Upper lobe of left lung (tissue), 6 donors: ENCODE data around the gene IL1RAPL1. TPM values are rescaled to one million over a fixed set of nuclear protein-coding genes. Genes with fewer than 3 reads are reported as not detected.

Experiments used
- ATAC-seq, 2 donors: fragments of 200-7000 bp; cut with Tn5 transposase; one replicate each; pipeline ENCODE4 v1.9.1; 2022; ENCODE audit warnings: mild to moderate bottlenecking in 2 of 2, moderate library complexity in 2 of 2; ENCODE audit not compliant: low FRiP score in 2 of 2
- DNase-seq, 2 donors: peaks; one replicate each; pipeline ENCODE4 v3.0.0-alpha.2; 2019 to 2020
- H3K27ac ChIP-seq, 4 donors: fragments of 200-600 bp; sonication (generic); one replicate each; pipeline ENCODE4 v1.5.1; 2016 to 2019
- H3K27me3 ChIP-seq, 4 donors: fragments of 200-600 bp; sonication (generic); one replicate each; pipeline ENCODE4 v1.5.1; 2017 to 2019
- H3K36me3 ChIP-seq, 4 donors: fragments of 200-600 bp; sonication (generic); one replicate each; pipeline ENCODE4 v1.5.1; 2016 to 2019
- H3K4me1 ChIP-seq, 4 donors: fragments of 200-600 bp; sonication (generic); one replicate each; pipeline ENCODE4 v1.5.1; 2018 to 2019
- H3K4me3 ChIP-seq, 4 donors: fragments of 200-600 bp; sonication (generic); one replicate each; pipeline ENCODE4 v1.5.1; 2017 to 2019; ENCODE audit warnings: mild to moderate bottlenecking in 2 of 4, moderate library complexity in 1 of 4
- H3K9me3 ChIP-seq, 4 donors: fragments of 200-600 bp; sonication (generic); one replicate each; pipeline ENCODE4 v1.5.1; 2018 to 2019
- CTCF ChIP-seq, 6 experiments: fragments of 450-650 bp in 4 of 6; fragments of 200-600 bp in 2 of 6; sonication (generic) in 2 of 6; IDR thresholded peaks; one replicate each; pipeline ENCODE4 v1.5.1; 2016 to 2019; ENCODE audit warnings: antibody characterized with exemption in 6 of 6
- EP300 ChIP-seq, 4 donors: sonication (generic); formaldehyde crosslinking; IDR thresholded peaks; one replicate each; pipeline ENCODE4 v1.5.1; 2017; ENCODE audit warnings: antibody characterized with exemption in 4 of 4, control low read depth in 2 of 4
- POLR2A ChIP-seq, 4 donors: fragments of 450-650 bp; IDR thresholded peaks; one replicate each; pipeline ENCODE4 v1.5.1; 2016 to 2017; ENCODE audit warnings: antibody characterized with exemption in 4 of 4, mild to moderate bottlenecking in 2 of 4
- POLR2AphosphoS5 ChIP-seq, 2 donors: sonication (generic); formaldehyde crosslinking; IDR thresholded peaks; one replicate each; pipeline ENCODE4 v1.5.1; 2017; ENCODE audit warnings: antibody characterized with exemption in 2 of 2
- WGBS, 2 donors: methylation state at CpG; one replicate each; pipeline ENCODE4 v1.1.5; 2017 to 2018; 5-methylcytosine and 5-hydroxymethylcytosine counted together
- total RNA-seq, 6 donors: library from RNA; depleted of rRNA in 4 of 6; stranded (reverse); fragments of >200 nt in 4 of 6; gene quantifications; one replicate each; pipeline versions ENCODE4 v1.1.0 to v1.2.1, GENCODE V29; 2016 to 2021
- donor health status: DM: no; HTN: no; CAD: no; lungs with moderate emphysema.
- donor health status: DM: no; HTN: yes; CAD: no; lungs with severe emphysema.

IL1RAPL1 gene
- total RNA-seq, 6 donors from 2014 or later = 0.09 to 0.46 (median 0.33) TPM; not detected in 3

- Histone ChIP-seq H3K4me1 (no peaks in the 10 kb centered on the region), H3K27ac (no peak overlapping the region), H3K36me3 (no peaks in the 10 kb centered on the region), H3K9me3 (no peaks in the 10 kb centered on the region), H3K27me3 (no peaks in the 10 kb centered on the region), H3K4me3 (no peak overlapping the region)
- 75 to 78% methylated on average over 2 of the region's 2 CpGs for WGBS, 2 donors
- no peak for TF ChIP-seq POLR2A (IDR thresholded peaks at IDR 0.05)
- no peak for TF ChIP-seq CTCF (IDR thresholded peaks at IDR 0.05)
- TF ChIP-seq EP300 (IDR thresholded peaks at IDR 0.05) = no peak
- no peak for TF ChIP-seq POLR2AphosphoS5 (IDR thresholded peaks at IDR 0.05)
- no peak for ATAC-seq
- no peak for DNase-seq
These were observed 1141.4 kb downstream of the IL1RAPL1 start for GRCh38 chrX:29728639-29729038.

- H3K27me3 ChIP-seq = no peaks in the 10 kb centered on the region
- H3K27ac ChIP-seq = no peak overlapping the region
- no peaks in the 10 kb centered on the region for H3K4me1 ChIP-seq
- DNase-seq = no peak
- H3K9me3 ChIP-seq = no peaks in the 10 kb centered on the region
- H3K36me3 ChIP-seq = no peaks in the 10 kb centered on the region
- 82 to 90% methylated on average over 2 of the region's 2 CpGs for WGBS, 2 donors
- no peak for TF ChIP-seq POLR2A (IDR thresholded peaks at IDR 0.05)
- no peak overlapping the region for H3K4me3 ChIP-seq
- no peak for ATAC-seq
These were observed 1157.7 kb downstream of the IL1RAPL1 start for GRCh38 chrX:29744966-29745365.

- TF ChIP-seq EP300 (IDR thresholded peaks at IDR 0.05) (no peak), POLR2AphosphoS5 (IDR thresholded peaks at IDR 0.05) (no peak), CTCF (IDR thresholded peaks at IDR 0.05) (no peak), POLR2A (IDR thresholded peaks at IDR 0.05) (no peak)
- no peaks in the 10 kb centered on the region for H3K9me3 ChIP-seq
- H3K4me3 ChIP-seq = no peak overlapping the region
- H3K27me3 ChIP-seq = no peaks in the 10 kb centered on the region
- DNase-seq (no peak), ATAC-seq (no peak)
- no peak overlapping the region for H3K27ac ChIP-seq
- no peaks in the 10 kb centered on the region for H3K4me1 ChIP-seq
- H3K36me3 ChIP-seq = no peaks in the 10 kb centered on the region
- WGBS, 2 donors = 75 to 98% methylated on average over 4 of the region's 4 CpGs
These were observed 1159.1 kb downstream of the IL1RAPL1 start for GRCh38 chrX:29746326-29746725.

- Histone ChIP-seq H3K4me1 (no peaks in the 10 kb centered on the region), H3K36me3 (no peaks in the 10 kb centered on the region), H3K4me3 (no peak overlapping the region), H3K9me3 (no peaks in the 10 kb centered on the region), H3K27ac (no peak overlapping the region), H3K27me3 (no peaks in the 10 kb centered on the region)
- ATAC-seq = no peak
- DNase-seq = no peak
- 61 to 76% methylated on average over 4 of the region's 4 CpGs for WGBS, 2 donors
- TF ChIP-seq CTCF (IDR thresholded peaks at IDR 0.05) = no peak
- no peak for TF ChIP-seq POLR2A (IDR thresholded peaks at IDR 0.05)
- no peak for TF ChIP-seq POLR2AphosphoS5 (IDR thresholded peaks at IDR 0.05)
- no peak for TF ChIP-seq EP300 (IDR thresholded peaks at IDR 0.05)
These were observed 1174.8 kb downstream of the IL1RAPL1 start for GRCh38 chrX:29762006-29762405.

- no peak overlapping the region for H3K4me3 ChIP-seq
- DNase-seq (no peak), ATAC-seq (no peak)
- H3K27ac ChIP-seq = no peak overlapping the region
- no peaks in the 10 kb centered on the region for H3K4me1 ChIP-seq
- 62 to 91% methylated on average over 5 of the region's 5 CpGs for WGBS, 2 donors
- TF ChIP-seq POLR2AphosphoS5 (IDR thresholded peaks at IDR 0.05) (no peak), CTCF (IDR thresholded peaks at IDR 0.05) (no peak), POLR2A (IDR thresholded peaks at IDR 0.05) (no peak), EP300 (IDR thresholded peaks at IDR 0.05) (no peak)
- H3K36me3 ChIP-seq = no peaks in the 10 kb centered on the region
- H3K27me3 ChIP-seq = no peaks in the 10 kb centered on the region
- H3K9me3 ChIP-seq = no peaks in the 10 kb centered on the region
These were observed 1188.6 kb downstream of the IL1RAPL1 start for GRCh38 chrX:29775890-29776289.
